HG02970 (cell line): ENCODE data around the gene GPC1.

ENCODE experiments used
- ATAC-seq: cut with Tn5 transposase; IDR thresholded peaks from one replicate; pipeline ENCODE4 v1.9.1; 2021; ENCODE audit warnings: mild to moderate bottlenecking, moderate library complexity, moderate number of reproducible peaks; ENCODE audit not compliant: unreplicated experiment, low FRiP score

Gene GPC1

DNA sequence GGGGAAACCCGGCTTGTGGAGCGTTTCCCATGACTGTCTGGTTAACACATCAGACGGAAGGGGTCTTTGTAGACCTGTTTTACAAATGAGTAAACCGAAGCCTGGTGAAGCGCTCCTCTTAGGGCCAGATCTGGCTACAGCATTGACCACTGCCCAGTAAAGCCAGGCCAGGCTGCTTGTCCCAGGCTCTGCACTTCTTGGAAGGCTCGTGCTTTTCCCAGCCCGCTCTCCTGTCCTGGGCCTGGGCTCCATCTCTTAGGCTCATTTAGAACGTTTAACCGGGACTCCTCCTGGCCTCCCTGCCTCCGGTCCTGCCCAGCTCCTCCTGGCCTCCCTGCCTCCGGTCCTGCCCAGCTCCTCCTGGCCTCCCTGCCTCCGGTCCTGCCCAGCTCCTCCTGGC, 4.8 kb downstream of the GPC1 start:
- ATAC-seq = no peak

DNA sequence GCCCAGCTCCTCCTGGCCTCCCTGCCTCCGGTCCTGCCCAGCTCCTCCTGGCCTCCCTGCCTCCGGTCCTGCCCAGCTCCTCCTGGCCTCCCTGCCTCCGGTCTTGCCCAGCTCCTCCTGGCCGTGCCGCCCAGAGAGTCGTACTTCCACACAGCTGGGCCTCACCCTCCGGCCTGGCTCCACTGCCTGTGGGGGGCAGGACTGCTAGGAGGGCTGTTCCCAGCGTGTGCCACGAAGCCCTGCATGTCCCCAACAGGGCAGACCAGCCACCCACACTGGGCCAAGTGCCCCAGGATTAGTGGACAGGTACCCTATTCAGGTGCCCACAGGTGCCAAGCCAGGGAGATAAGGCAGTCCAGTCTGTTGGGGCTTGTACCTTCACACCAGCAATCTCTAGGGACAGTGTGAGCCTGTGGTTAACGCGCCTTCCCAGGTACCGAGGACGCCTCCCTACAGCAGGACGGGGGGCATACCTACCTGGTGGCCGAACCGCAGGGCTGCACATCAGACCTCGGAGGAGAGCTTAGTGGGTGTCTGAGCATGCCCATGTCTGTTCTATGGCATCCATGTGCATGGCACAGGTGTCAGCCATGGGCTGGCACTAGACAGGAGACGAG, 5.3 kb downstream of the GPC1 start:
- no peak for ATAC-seq

GRCh38 chr2:240441326-240441992, 6.0 kb downstream of the GPC1 start:
- ATAC-seq = no peak

- ATAC-seq = no peak
Observed at GRCh38 chr2:240441993-240442411, 6.5 kb downstream of the GPC1 start.

DNA sequence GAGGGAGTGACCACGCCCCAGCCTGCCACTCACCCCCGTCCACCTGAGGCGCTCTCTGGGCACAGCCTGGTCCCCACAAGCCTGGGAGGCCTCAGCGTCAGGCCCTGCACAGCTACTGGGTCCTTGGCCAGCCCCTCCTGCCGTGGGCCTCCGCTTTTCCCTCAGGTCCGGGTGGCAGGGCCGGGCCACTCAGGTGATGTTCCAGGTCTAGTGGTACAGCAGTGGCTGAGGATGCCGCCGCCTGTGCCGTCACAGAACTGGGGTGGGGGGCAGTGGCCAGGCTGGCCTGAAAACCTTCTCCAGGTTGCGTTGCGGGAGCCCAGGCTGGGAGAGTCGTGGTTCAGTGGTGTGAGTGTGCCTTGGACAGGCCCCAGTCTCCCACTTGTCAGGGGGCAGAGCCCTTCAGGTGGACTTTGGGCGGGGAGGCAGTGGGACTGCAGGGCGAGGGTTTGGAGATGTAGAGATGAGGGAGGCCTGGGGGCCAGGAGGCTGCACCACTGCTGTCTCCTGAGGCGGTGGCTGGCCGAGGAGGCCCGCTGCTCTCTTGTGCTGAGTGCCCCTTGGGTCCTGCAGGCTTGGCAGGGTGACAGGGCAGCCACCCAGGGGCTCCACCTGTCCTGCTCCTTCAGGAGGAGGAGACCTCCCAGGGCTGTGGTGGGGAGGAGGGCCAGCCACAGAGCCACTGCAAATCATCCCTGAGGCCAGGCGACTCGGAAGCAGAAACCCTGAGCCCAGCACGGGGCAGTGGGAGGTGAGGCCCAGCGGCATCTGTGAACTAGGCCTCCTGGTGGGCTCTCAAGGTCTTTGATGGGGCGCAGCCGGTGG, 7.6 kb downstream of the GPC1 start:
- no peak for ATAC-seq

DNA sequence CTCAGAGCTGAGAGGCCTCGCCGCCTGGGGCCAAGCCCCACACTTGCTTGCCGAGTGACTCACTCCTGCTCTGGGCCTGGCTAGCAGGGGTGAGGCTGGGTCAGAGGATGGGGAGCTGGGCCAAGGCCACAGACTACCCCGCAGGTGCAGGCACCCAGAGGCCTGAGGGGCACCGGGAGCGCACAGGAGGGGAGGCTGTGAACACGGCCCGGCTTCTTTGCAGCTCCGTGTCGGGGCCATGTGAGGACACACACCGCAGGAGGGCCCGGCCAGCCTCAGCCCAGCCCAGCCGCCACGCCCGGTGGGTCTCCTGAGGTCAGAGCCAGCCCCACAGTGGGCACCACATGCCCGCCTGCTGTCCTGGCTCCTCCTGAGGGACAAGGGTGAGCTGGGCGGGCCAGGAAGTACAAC, 8.4 kb downstream of the GPC1 start:
- no peak for ATAC-seq

DNA sequence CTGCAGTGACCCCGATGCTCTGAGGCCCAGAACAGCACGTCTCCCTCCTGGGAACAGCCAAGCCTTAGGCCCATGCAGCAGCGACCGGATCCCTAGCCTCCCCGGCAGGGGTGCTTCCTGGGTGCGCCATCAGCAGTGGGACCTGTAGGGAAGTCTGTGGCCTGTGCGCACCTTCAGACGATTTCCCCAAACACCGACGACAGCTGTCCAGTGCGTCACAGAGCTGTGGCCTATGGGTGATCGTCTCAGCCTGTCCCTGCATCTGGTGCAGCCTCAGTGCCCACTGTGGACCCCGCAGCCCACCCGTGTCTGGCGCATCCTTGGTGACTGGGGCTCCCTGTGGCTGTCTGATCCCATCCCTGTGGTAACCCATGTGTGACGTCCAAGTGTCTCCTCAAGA, 9.0 kb downstream of the GPC1 start:
- ATAC-seq = no peak

GRCh38 chr2:240445961-240446663, 10.6 kb downstream of the GPC1 start:
- no peak for ATAC-seq

DNA sequence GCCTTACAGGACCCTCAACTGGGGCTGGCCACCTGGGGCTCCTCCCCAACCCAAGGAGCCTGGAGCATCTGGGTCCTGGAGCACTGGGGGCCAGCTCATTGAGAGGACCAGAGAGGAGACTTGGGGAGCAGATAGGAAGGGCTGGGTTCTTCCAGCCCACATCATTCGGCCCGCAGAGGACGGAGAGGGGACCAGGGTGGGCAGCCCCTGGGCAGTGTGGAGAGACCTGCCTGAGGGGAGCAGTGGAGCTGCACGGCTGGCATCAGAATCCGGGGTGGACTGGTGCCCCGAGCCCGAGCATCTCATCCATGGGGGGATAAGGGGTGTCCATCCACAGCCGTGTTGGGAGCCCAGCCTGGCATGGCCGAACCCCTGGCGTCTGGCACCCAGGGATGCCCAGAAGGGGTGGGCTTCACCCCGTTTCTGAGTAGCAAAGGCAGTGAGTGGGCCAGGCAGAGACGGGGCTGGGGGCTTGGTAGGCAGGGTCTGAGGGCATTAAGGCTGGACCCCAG, 11.3 kb downstream of the GPC1 start:
- ATAC-seq = no peak

GRCh38 chr2:240447331-240447730, 11.9 kb downstream of the GPC1 start:
- no peak for ATAC-seq

- ATAC-seq = no peak
Observed at GRCh38 chr2:240447934-240448333, 12.5 kb downstream of the GPC1 start.

DNA sequence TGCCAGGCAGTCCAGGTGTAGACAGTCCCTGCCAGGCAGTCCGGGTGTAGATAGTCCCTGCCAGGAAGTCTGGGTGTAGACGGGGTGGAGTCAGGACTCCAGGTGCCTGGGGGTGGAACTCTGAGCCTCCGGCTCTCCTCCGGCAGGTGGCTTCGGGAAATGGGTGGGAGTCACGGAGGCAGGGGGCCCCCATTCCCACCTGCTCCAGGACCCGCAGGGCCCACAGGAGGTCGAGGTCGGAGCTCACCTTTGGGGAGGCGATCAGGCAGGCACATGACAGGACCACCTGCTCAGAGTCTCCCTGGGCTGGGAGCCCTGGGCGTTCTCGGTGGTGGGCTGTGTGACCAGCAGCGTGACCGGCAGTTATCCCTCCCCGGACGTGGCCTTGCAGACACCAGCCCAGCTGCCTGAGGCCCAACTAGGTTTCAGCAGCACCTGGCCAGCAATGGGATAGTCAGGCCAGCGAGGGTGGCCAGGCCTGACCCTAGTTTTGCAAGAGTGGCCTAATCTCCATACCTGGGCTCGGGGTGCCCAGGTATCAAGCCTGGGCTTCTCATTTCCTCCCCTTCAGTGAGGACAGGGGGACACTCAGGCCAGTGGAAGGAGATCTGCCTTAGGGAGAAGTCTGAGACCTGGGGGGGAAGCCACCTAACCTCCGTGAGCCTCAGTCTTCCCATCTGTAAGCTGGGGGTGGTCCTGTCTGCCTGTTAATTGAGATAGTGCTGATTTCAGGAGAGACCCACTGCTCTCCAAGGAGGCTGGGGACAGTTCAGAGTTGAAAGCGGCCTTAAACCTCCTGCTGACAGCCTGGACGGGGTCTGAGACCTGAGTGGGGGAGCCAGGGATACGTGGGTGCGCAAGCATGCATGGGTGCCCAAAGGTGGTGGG, 13.2 kb downstream of the GPC1 start:
- no peak for ATAC-seq

DNA sequence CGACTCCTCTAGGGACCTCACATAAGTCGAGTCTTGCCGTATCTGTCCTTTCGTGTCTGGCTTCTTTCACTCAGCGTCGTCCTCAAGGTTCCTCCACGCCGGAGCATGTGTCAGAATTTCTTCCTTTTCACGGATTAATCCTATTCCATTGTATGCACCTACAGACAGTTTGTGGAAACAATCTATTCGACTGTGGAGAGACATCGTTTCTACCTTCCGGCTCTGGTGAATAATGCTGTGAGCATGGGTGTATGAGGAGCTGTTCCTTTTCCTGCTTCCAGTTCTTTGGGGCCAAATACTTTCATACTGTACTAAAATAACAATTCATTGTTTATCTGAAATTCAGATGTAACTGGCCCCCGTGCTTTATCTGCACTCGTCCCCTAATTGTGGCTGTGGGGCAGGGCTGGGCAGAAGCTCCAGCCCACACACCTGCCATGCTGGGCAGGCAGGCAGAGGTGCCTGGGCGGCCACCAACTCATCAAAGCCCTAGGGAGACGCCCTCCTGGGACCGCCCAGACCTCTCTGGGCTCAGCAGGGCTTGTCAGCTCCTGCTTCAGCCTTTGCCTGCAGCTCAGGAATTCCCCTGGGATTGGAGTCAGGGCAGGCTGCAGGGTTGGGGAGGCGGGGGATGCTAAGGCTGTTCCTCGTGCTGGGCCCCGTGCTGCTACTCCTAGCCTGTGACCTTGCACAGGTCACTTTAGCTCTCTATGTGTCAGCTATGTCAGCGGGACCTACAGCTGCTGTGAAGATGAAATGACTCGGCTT, 14.5 kb downstream of the GPC1 start:
- ATAC-seq = no peak

GRCh38 chr2:240450532-240451107, 15.2 kb downstream of the GPC1 start:
- ATAC-seq = no peak

- ATAC-seq = no peak
Observed at GRCh38 chr2:240451108-240451611, 15.7 kb downstream of the GPC1 start.

- ATAC-seq = no peak
Observed at GRCh38 chr2:240451791-240452461, 16.5 kb downstream of the GPC1 start.

DNA sequence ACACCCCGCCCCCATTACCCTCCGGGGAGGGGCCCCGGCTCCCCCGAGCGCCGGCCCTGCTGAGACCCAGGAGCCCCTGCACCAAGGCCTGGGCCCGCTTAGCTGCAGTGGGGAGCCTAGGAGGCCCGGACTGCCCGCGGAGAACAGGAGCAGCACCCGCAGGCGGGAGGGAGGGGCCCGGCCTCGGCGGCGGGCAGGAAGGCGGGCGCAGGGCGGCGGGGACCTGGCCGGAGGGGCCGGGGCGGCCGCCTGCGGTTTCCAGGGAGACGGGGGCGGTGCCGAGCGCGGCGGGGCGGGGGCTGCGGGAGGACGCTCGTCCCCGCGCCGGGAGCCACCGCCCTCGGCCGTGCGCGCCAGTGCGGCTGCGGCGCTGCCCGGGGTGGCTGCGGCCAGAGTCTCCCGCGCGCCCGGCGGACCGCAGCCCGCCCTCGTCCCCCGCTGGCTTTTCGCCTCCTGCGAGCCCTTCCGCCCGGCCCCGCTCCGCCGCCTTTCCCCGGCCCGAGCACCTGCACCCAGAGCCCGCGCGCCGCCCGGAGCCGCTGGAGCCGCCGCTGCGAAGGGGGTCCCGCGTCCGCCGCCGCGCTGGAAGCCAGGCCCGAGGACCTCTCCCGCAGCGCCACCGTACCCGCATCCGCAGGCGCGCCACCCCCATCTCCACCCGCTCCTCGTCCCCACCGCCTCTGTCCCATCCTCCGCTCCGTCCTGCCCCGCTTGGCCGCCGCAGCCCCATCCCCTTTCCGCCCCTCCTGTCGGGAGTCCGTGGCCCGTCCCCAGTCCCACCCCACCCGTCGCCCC, 17.2 kb downstream of the GPC1 start:
- ATAC-seq = no peak
